Activated T-cell treated with anti-CD3 and anti-CD28 coated beads, Interleukin-2, amount 50 U/mL, for 1 hour (primary cell): Measurements from ENCODE around the gene HOXD4.
A peak's percentile ranks its signal among the peaks of the same experiment; 100 is the strongest.

ENCODE experiments used
- DNase-seq: peaks from one replicate; pipeline ENCODE4 v3.0.0-alpha.2; 2020

Gene HOXD4

DNA sequence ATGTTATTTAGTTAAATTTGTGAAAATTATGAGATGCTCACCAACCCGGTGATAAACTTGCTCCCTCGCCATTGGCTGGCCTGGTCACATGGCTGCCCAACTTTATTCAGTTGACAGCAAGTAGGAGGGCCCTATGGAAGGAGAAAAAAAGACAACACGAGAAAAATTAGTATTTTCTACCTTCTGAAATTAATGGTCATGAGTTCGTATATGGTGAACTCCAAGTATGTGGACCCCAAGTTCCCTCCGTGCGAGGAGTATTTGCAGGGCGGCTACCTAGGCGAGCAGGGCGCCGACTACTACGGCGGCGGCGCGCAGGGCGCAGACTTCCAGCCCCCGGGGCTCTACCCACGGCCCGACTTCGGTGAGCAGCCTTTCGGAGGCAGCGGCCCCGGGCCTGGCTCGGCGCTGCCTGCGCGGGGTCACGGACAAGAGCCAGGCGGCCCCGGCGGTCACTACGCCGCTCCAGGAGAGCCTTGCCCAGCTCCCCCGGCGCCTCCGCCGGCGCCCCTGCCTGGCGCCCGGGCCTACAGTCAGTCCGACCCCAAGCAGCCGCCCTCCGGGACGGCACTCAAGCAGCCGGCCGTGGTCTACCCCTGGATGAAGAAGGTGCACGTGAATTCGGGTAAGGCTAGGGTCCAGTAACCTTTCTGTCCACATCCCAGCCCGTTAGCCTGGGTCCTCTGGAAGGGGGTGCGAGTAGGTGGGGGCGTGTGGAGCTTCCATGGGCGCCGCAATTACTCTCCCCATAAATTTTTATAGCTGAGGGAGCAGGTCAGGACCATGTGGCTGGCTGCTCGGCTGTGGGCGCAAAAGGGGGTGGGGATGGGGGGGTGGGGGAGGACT lies at the start of gene HOXD4:
Gene HOXD4 (plus strand): TSS at position 109 of the 846 bp plus-strand sequence. CDS start 84 bp downstream, at position 193.
- DNase-seq, result no peak

DNA sequence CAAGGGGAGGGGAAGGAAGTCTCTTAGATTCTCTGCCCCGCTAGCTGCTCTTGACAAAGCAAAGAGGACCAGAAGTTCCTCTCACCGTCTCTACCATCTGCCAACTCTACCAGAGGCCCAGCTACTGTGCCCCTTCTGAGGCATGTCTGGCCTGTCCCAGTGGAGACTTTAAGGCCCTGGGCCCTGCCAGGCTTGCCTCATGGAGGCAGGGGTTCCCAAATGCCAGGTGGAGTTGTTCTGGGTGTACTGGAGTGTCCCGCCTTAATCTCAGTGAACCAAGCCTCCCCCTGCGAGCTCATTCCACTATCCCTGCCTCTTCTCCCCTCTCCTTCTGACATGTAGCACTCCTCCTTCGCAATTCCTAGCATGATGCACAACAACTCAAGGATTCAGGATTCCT lies 49.5 kb upstream of the HOXD4 start:
- no peak for DNase-seq

DNA sequence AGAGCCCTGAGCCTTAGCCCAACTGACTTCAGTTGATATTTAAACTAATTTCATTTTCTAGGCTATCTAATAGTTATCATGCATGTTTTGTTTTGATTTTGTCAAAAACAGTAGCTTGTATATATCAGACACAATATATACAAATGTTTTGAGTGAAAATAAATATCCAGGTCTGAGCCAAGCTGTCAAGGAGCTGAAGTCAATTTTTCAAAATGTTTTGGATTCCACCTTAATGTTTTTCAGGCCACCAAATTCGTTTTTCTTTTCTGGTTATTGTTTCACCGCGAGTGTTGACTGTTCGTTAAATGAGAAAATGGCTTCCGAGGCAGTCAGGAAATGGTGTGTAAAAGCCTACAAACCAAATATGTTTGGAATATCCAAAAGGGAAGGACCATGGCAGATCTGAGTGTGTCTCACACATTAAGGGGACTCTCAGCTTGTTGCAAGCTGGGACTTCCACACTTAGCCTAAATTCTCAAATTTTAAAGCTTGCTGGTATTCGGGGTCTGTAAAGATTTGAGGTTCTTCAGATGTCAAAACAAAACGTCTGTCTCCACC lies 49.0 kb upstream of the HOXD4 start:
- DNase-seq, result no peak

DNA sequence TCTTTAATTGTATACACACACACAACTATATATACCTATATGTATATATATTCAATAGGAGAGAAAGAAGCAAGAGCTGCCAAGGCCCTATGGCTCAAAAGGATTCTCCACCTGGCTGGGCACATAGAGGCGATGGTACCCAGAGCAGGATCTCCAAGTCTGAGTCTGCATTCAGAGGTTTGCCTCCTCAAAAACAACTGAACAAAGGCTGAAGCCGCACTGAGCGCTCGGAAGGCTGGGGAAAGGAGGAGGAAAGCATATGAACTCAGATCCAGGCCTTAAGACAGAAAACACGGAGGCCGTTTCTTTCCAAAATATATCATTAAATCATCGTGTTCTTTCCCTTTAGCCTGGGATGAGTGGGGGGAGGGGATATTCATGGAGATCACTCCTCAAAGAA lies 48.2 kb upstream of the HOXD4 start:
- DNase-seq, result no peak

DNA sequence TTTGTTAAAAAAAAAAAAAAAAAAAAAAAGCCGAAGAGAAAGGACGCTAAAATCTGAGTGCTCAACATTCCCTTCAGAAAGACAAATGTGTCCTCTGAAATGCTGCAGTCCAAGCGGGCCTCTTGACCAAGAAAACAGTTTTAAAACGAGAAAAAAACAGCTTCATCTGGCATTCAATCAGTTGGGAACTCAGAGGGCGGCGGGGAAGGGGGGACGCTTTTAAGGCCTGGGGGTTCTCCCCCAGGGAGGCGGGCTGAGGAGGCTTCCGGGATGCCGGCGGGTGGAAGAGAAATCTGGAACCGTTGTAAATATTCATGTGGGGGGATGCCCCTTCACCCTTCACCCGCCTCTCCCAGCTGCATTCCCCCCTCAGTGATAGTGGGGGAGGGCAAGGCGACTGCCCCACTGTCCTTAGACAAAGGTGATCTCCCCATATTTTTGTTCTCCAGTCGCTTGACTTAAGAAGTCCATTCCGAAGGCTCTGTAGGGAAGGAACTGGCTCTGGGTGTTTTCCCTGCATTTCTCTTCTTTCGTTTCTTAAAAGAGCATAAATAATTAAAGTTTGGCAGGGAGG lies 47.5 kb upstream of the HOXD4 start:
- DNase-seq, result no peak

DNA sequence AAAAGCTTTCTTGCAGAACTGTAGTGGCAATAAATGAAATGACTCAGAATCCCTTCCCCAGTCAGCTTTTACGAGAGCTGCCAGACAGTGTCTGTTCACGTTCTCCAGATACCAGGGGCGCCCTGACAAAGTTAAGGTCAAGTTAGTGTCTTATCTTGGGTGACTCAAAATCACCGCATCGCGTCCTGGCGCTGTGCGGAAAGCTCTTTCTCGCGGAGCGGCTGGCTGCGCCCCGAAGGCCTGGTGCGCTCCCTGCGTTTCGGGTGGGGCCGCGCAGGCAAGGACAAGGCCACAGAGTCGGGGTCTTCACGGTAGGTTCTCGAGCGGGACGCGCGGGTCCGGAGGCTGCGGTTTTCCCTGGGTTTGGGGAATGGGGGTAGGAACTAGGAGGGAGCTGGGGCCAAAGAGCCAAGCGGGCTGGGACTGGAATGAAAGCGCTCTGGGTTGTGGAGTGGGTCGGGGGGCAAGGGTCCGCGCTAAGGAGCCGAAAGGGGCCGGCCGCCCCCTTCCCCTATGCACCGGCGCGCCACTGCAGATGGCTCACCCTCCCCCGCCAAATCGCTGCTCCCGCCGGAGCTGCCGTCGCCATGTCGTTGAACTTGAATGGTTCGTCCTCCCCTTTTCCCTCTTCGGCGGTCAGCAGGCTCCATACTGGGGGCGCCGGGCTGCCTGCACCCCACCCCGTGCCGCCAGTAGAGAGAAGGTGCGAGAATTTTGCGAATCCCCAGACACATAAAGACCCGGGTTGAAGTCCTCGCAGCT lies 46.9 kb upstream of the HOXD4 start:
- no peak for DNase-seq

DNA sequence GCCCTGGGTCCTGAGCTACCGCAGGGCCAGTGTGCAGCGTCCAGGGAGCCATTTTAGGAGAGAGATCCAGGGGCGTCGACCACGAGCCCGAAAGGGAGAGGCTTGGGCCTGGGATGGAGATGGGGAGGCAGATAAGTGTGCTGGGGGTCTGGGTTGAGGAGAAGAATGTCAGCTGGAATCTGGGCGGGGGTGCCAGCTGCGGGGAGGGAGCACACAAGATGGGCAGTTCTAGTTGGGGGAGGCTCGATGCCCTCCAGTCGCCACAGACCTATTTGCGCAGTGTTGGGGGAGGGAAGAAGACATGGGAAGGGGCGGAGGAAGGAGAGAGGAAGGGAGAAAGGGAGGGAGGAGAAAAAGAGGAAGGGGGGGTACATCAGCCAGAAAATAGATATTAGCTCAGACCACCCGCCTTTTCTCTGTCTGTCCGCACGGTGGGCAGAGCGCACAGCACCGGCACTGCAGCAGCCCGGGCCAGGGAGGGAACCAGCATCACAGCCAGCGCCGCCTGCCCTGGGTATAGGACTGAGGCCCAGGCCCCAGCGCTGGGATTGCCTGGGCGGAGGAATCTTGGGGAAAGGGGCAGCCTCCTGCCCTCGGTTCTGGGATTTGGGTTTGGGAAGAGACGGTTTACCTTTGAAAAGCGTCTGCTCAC lies 46.1 kb upstream of the HOXD4 start:
- DNase-seq, result no peak

DNA sequence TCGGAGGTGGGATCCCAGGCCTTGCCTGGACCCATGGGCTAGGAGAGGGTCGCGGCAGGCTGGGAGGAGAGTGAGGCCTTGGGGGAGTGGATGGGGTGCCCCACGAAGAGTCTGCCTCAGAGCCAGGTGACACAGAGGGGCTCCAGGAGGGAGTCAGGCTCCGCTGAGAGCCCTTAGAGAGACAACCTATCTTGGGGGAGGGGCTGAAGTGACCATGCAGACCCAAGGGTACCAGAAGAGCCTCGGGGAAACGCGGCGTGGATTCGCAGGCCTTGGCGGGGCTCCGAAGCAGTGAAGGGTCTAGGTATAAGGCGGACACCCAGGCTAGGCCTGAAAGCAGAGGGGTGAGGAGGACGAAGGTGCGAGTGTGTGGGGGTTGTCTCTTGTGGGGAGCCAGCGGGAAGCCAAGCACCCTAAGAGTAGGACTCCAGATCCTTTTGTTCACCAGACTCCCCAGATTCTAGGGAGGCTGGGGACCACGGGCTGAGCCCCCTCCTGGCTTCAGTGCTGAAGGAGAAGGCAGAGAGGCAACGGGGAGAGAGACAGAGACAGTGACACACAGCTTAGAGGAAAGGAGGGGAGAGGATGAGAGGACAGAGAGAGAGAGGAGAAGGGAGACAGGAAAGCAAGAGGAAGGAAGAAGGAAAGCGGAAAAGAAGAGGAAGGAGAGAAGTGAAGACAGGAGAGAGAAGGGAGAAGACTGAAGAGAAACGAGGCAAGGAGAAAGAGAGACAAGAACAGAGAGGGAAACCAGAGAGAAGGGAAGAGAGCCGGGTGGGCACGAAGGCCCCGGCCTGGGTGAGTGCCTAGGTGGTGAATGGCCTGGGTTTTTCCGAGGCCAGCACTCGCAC lies 45.4 kb upstream of the HOXD4 start:
- peak; percentile 17 for DNase-seq

DNA sequence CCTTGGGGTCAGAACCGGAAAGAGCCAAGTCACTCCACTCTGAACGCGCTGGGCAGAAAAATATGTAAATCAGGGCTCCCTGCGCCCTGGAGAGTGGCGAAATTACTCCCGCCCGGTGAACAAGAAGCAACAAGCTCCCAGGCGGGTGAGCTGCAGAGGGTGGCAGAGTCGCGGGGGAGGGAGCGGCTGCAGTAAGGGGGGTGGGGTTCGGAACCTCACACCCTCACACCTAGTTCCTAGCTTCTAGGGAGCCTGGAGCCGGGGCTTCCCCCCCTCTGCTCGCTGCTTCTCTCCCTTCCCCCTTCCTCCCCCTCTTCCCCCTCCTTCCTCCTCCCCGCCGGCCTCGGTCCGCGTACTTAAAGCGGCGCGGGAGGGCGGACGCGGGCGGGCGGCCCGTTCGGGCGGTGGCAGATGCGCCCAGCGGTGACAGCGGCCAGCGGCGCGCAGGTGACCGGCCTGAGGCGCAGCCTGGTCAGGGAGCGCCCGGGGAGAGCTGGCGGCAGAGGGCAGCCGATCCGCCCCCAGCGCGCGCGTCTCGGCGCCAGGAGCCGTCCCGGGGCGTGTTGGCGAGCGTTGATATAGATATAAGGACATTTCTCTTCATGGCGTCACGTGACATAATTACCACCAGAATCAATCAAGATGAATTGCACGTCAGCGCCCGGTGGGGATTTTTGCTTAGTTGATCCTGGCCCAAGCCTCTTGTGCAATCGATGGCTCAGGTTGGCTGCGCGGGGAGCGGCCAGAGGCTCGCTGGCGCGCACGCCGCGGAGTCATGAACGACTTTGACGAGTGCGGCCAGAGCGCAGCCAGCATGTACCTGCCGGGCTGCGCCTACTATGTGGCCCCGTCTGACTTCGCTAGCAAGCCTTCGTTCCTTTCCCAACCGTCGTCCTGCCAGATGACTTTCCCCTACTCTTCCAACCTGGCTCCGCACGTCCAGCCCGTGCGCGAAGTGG lies 44.5 kb upstream of the HOXD4 start, which contains the start of gene HOXD11:
Gene HOXD11 (plus strand): TSS at position 700 of the 959 bp plus-strand sequence. CDS start 76 bp downstream, at position 776.
- DNase-seq, result peak; percentile 28

DNA sequence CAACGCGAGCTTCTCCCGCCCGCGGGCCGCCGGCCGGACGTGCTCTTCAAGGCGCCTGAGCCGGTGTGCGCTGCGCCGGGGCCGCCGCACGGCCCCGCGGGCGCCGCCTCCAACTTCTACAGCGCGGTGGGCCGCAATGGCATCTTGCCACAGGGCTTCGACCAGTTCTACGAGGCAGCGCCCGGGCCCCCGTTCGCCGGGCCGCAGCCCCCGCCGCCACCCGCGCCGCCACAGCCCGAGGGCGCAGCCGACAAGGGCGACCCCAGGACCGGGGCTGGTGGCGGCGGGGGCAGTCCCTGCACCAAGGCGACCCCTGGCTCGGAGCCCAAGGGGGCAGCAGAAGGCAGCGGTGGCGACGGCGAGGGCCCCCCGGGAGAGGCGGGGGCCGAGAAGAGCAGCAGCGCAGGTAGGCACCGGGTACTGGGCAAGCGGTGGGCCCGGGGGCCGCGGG lies 43.6 kb upstream of the HOXD4 start:
- DNase-seq, result peak; percentile 20

DNA sequence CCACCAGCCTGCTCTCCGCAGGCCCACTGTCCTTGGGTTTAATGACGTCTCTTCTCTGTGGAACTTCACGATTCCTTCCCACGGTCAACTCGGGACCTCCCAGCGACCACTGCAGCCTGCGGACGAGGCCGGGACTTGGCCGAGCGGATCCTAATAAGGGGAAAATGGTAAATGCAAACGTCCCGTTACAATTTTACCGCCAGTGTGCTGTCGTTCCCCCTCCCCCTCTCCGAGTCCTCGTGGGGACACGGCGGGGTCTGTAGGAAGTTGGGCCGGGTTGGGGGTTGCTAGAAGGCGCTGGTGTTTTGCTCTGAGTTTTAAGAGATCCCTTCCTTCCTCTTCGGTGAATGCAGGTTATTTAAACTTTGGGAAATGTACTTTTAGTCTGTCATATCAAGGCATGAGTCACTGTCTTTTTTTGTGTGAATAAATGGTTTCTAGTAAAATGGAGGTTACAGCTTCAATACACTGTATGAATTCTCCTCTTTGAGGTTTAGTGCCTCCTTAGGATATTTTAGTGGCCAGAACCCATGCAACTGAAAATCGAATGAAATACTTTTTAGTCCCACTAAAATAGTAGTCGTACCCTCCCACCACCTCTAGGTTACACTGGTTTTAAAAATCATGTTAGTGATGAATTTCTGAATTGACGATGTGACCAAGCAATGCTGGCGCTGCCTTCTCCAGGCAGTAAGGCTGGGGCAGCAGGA lies 42.0 kb upstream of the HOXD4 start:
- DNase-seq, result no peak

DNA sequence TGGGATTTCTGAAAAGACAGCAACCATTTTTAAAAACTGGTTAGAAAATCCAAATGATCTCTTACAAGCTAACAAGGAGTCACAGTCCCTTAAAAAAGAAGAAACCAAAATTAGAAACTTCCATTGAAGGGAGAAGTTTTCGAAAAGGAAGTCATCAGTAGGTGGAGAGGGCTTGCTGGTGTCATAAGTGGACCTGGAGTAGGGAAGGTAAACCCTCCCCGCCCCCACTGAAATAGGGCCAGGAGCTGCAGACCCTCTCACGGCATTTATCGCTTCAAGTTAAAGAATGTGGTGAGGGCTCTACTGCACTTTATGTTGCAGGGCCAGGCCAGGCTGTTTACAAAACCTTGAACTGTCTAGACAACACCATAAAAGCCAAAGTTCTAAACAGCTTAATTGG lies 41.4 kb upstream of the HOXD4 start:
- DNase-seq, result no peak

DNA sequence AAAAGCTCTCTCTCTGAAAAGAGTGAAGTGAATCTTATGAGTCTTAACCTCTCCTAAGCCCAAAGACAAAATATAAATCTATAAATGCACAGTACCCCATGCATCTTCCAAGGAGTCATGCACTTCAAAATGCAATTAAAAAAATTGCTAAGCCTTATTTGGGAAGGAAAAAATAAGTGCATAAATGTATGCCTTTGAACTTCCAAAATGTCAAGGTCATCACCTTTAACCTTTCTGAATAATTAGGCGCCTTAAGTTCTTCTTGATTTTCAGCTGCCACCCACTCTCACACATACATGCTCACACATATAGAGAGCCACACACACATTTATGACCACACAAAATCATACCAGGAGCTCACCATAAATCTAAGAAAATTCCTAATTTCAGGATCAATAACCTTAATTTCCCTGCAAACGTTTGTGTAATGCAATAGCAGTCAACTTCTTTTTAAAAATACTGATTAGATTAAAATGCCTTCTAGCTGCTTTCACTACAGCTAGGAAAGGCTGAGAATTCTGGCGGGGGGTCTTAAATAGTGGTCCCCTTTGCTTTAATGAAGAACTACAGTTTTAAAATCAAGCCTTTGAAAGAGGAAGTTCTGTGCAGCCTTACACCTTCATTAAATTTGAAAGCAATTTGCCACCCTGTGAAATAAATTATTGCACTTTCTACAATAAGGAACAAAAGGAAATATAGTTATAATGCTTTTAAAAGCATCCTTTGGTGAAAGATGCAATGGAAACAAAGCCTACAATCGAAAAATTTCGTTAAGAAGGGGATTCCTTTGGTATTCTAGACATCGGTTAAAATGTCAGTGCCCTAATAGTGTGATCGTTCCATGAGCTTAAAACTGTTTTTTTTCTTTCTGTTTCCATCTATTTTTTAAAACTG lies 40.7 kb upstream of the HOXD4 start:
- no peak for DNase-seq

DNA sequence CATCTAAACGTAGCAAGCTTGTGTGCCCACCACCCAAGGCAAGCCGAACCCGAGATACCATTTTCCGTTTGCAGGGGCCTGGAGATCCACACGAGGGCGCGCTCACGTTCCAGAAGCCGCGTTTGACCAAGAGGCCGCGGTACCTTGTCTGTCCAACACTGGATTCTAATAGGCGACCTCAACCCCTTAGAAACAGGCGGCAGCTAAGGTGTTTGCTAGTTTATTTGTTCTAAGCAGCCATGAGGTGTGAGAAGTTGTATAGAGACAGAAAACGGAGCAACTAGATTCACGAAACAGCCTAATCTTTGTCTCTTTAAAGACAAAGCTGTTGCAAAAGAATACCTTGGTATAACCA lies 40.1 kb upstream of the HOXD4 start:
- no peak for DNase-seq

DNA sequence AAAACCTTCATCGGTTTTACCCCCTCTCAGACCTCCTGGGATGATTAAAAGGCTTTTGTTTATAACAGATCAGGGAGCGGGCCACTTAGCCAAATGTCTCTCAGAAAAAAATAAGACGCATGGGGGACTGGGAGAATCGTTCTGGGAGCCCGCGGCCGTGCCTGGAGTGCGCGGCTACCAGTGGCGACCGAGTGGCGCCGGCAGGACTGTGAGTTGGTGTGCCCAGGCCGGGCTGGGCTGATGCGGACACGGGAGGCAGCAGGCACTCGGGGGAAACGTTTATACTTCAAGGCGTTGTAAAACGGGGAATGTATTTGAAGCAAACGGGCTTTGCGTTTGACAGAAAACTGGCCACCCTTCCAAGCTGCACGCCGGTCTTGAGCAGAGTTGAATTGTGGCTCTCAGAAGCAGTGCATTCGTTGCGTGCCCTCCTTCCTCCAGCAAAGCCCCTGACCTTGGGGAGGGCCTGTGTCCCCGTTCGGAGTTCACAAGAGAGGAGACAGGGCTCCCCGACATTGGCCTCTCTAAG lies 39.4 kb upstream of the HOXD4 start:
- no peak for DNase-seq

DNA sequence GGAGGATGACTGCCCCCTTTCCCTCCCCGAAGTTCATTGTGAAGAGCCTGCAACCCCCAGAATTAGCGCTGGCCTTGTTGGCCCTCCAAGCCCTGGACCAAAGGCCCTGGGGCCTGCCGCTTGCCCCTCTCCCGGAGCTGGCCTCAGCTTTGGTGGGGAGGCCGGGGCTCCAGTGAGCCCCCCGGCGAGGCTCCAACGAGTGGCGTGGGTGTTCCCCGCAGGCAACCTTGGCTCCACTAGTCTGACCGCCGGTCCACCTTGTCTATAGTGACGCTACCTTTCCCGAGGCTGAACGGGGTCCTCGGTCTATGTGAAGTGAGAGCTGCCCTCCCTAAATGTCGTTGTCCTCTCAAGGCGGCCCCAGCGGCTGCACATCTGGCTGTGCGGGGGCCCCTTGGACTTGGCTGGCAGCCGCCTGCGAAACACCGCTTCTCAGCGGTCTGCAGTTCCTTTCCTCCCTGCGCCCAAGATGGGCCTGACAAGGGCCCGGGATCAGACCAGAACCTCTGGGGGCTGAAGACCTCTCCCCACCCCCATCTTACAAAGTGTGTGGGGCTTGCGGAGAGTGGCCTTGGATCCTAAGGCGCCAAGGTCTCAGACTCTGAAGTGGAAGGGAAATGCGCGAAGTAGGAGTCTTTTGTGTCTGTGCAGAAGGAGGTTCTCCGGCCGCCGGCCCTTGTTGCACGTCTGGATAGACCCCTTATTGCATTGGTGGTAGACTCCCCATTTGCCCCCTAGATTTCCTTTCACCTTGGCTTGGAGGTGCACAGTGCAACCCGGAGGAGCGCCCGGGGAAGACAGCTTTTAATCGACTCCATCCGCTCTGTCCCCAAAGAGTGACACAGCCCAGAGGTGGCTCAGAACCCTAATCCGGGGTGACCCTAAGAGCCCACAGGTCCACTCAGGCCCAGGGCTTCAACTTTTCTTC lies 38.7 kb upstream of the HOXD4 start:
- DNase-seq, result no peak
